NCI-H146 (cell line): ENCODE data around the gene PSMB10.
"Not testable (repeated sequence)": the region's sequence is repeated elsewhere in the genome, so short reads cannot be mapped to it uniquely, and the experiment has no call there.

ENCODE experiments used
- DNase-seq: peaks from one replicate; lab custom pipeline; 2025; lab: John Stamatoyannopoulos, UW

Gene PSMB10

GRCh38 chr16:67924140-67924906 lies 12.3 kb downstream of the PSMB10 start:
- DNase-seq = no peak

- no peak for DNase-seq
These were observed 13.1 kb downstream of the PSMB10 start for GRCh38 chr16:67923414-67924116.

GRCh38 chr16:67922740-67923139 lies 13.9 kb downstream of the PSMB10 start:
- DNase-seq = no peak

- DNase-seq = no peak
These were observed 14.4 kb downstream of the PSMB10 start for GRCh38 chr16:67922221-67922620.

- no peak for DNase-seq
These were observed 16.9 kb downstream of the PSMB10 start for GRCh38 chr16:67919622-67920221.

GRCh38 chr16:67917852-67918236 lies 18.8 kb downstream of the PSMB10 start:
- no peak for DNase-seq

- DNase-seq = no peak
These were observed 19.4 kb downstream of the PSMB10 start for GRCh38 chr16:67917140-67917851.

- no peak for DNase-seq
These were observed 20.6 kb downstream of the PSMB10 start for GRCh38 chr16:67915831-67916723.

GRCh38 chr16:67915496-67915769 lies 21.2 kb downstream of the PSMB10 start:
- not testable (repeated sequence) for DNase-seq

- DNase-seq = no peak
These were observed 21.7 kb downstream of the PSMB10 start for GRCh38 chr16:67914758-67915495.

- DNase-seq = peak; percentile 10
These were observed 26.5 kb downstream of the PSMB10 start for GRCh38 chr16:67910158-67910557.

- no peak for DNase-seq
These were observed 27.5 kb downstream of the PSMB10 start for GRCh38 chr16:67909056-67909742.

- DNase-seq = no peak
These were observed 29.1 kb downstream of the PSMB10 start for GRCh38 chr16:67907397-67908180.

GRCh38 chr16:67902831-67903230 lies 33.8 kb downstream of the PSMB10 start:
- no peak for DNase-seq

- DNase-seq = no peak
These were observed 34.9 kb downstream of the PSMB10 start for GRCh38 chr16:67901734-67902133.

- no peak for DNase-seq
These were observed 39.4 kb downstream of the PSMB10 start for GRCh38 chr16:67897231-67897630.

- peak; percentile 57 for DNase-seq
These were observed 42.8 kb downstream of the PSMB10 start for GRCh38 chr16:67893743-67894399.

GRCh38 chr16:67892899-67893742 lies 43.5 kb downstream of the PSMB10 start, which contains the start of gene PSKH1:
PSKH1 (plus strand) TSS chr16:67893254; CDS start chr16:67908750, 15,496 bp downstream.
- peak; percentile 92 for DNase-seq
